Kidney glomerular epithelial cell (primary cell): ENCODE measurements around the gene DENND1C.

Experiments
- DNase-seq: peaks from one replicate; lab custom pipeline; 2025; lab: John Stamatoyannopoulos, UW

DENND1C gene

GRCh38 chr19:6481541-6482342, at the start of gene DENND1C:
Gene DENND1C, minus strand, starts transcription at chr19:6481787. Its CDS starts 92 bp downstream, at chr19:6481695.
- DNase-seq = no peak

- DNase-seq = peak; percentile 93
These were observed 49.0 kb upstream of the DENND1C start, which contains the start of gene TNFSF9 for GRCh38 chr19:6530386-6531162. Gene TNFSF9, plus strand, starts transcription at chr19:6531026. Its CDS starts 11 bp downstream, at chr19:6531037.

- DNase-seq = no peak
These were observed 48.4 kb upstream of the DENND1C start for GRCh38 chr19:6529937-6530385.

- no peak for DNase-seq
These were observed 47.8 kb upstream of the DENND1C start for GRCh38 chr19:6529351-6529750.

- no peak for DNase-seq
These were observed 47.0 kb upstream of the DENND1C start for GRCh38 chr19:6528544-6529121.

GRCh38 chr19:6527893-6528543, 46.4 kb upstream of the DENND1C start:
- DNase-seq = no peak

GRCh38 chr19:6524311-6524710, 42.7 kb upstream of the DENND1C start:
- DNase-seq = no peak

- no peak for DNase-seq
These were observed 41.1 kb upstream of the DENND1C start for GRCh38 chr19:6522712-6523111.

- peak; percentile 90 for DNase-seq
These were observed 40.4 kb upstream of the DENND1C start for GRCh38 chr19:6521718-6522646.

GRCh38 chr19:6519289-6519688, 37.7 kb upstream of the DENND1C start:
- peak; percentile 87 for DNase-seq

- DNase-seq = no peak
These were observed 36.7 kb upstream of the DENND1C start for GRCh38 chr19:6518145-6518911.

GRCh38 chr19:6516659-6517291, 35.2 kb upstream of the DENND1C start:
- DNase-seq = peak; percentile 75

- peak; percentile 86 for DNase-seq
These were observed 34.6 kb upstream of the DENND1C start for GRCh38 chr19:6516018-6516658.

- no peak for DNase-seq
These were observed 33.4 kb upstream of the DENND1C start for GRCh38 chr19:6514926-6515544.

- DNase-seq = no peak
These were observed 32.5 kb upstream of the DENND1C start for GRCh38 chr19:6514089-6514488.

GRCh38 chr19:6510618-6511017, 29.0 kb upstream of the DENND1C start:
- DNase-seq = no peak

- DNase-seq = no peak
These were observed 27.8 kb upstream of the DENND1C start for GRCh38 chr19:6509118-6509971.
